A549 (cell line): ENCODE data around the gene BCL2L13. TPM values are rescaled to one million over a fixed set of nuclear protein-coding genes. Genes with fewer than 3 reads are reported as not detected.
"Not testable (repeated sequence)": the region's sequence is repeated elsewhere in the genome, so short reads cannot be mapped to it uniquely, and the experiment has no call there.

Source experiments
- ATAC-seq, 2 experiments: fragments of 200-7000 bp in 1 of 2; fragments of >200 bp in 1 of 2; cut with Nextera tagmentation in 1 of 2; cut with Tn5 transposase in 1 of 2; 3 replicates each; pipeline versions ENCODE4 v1.8.0 to v1.9.1; 2018 to 2020; ENCODE audit warnings: mild to moderate bottlenecking in 1 of 2, moderate library complexity in 1 of 2
- CTCF ChIA-PET: fragments of 300-600 bp; sonication (Branson Sonifier 250); formaldehyde crosslinking; extraction: SDS; loops from one replicate; lab custom pipeline; 2021; ENCODE audit warnings: antibody characterized with exemption, inconsistent platforms; lab: Yijun Ruan, JAX
- POLR2A ChIA-PET: fragments of 350-600 bp; formaldehyde crosslinking; extraction: SDS; loops from one replicate; lab custom pipeline; 2021; ENCODE audit warnings: antibody characterized with exemption, inconsistent platforms; lab: Yijun Ruan, JAX
- DNase-seq, 2 experiments: peaks; one replicate each; pipeline versions ENCODE4 v3.0.0 to v3.0.0-alpha.2; 2011 to 2016; ENCODE audit warnings: low read depth in 1 of 2, low spot score in 1 of 2
- FAIRE-seq: peaks from 2 replicates; lab custom pipeline; 2011; peaks lifted over from hg19 to GRCh38; lab: Jason Lieb, UNC
- H3K27ac ChIP-seq, 2 experiments: fragments of >200 bp; sonication (Bioruptor Twin); formaldehyde crosslinking; 3 replicates each; pipeline ENCODE4 v1.5.1; 2016 to 2017
- H3K4me1 ChIP-seq: fragments of >200 bp; sonication (Bioruptor Twin); formaldehyde crosslinking; 3 replicates; pipeline ENCODE4 v1.6.1; 2016
- H3K4me2 ChIP-seq: fragments of >200 bp; sonication (Bioruptor Twin); formaldehyde crosslinking; 3 replicates; pipeline ENCODE4 v1.6.1; 2016
- H3K4me3 ChIP-seq: fragments of >200 bp; sonication (Bioruptor Twin); formaldehyde crosslinking; 3 replicates; pipeline ENCODE4 v1.5.1; 2016
- H3K9me3 ChIP-seq: fragments of >200 bp; sonication (Bioruptor Twin); formaldehyde crosslinking; 3 replicates; pipeline ENCODE4 v1.6.1; 2016
- BHLHE40 ChIP-seq: IDR thresholded peaks from 2 replicates; pipeline ENCODE4 v1.6.1; 2012; ENCODE audit warnings: low read depth, low read length, inconsistent platforms
- CEBPB ChIP-seq, 2 experiments: fragments of >200 bp in 1 of 2; sonication (Bioruptor Twin) in 1 of 2; formaldehyde crosslinking in 1 of 2; IDR thresholded peaks; 2 replicates each; pipeline ENCODE4 v1.6.1; 2012 to 2016
- CHD4 ChIP-seq: fragments of 200-600 bp; sonication (generic); IDR thresholded peaks from 2 replicates; pipeline ENCODE4 v1.6.1; 2016; ENCODE audit warnings: antibody characterized with exemption, mild to moderate bottlenecking, borderline replicate concordance
- EHF ChIP-seq: fragments of 250-450 bp; sonication (Bioruptor Pico); IDR thresholded peaks from 2 replicates; pipeline ENCODE4 v1.5.0; 2020; ENCODE audit warnings: mild to moderate bottlenecking
- EHMT2 ChIP-seq: fragments of 200-600 bp; sonication (generic); IDR thresholded peaks from 2 replicates; pipeline ENCODE4 v1.6.1; 2016; ENCODE audit warnings: antibody characterized with exemption, low read depth, mild to moderate bottlenecking, moderate library complexity
- FOSB ChIP-seq: fragments of 250-450 bp; sonication (Bioruptor Pico); IDR thresholded peaks from 2 replicates; pipeline ENCODE4 v1.5.0; 2020; ENCODE audit warnings: mild to moderate bottlenecking, moderate library complexity
- FOXS1 ChIP-seq: fragments of 250-450 bp; sonication (Bioruptor Pico); IDR thresholded peaks from 2 replicates; pipeline ENCODE4 v1.5.0; 2020; ENCODE audit warnings: mild to moderate bottlenecking, moderate library complexity
- GATA3 ChIP-seq: IDR thresholded peaks from 2 replicates; pipeline ENCODE4 v1.6.1; 2012; ENCODE audit warnings: borderline replicate concordance
- HOXB5 ChIP-seq: fragments of 250-450 bp; sonication (Bioruptor Pico); IDR thresholded peaks from 2 replicates; pipeline ENCODE4 v1.5.0; 2020; ENCODE audit warnings: mild to moderate bottlenecking, moderate library complexity
- JUNB ChIP-seq: fragments of >200 bp; sonication (Bioruptor Twin); formaldehyde crosslinking; IDR thresholded peaks from 2 replicates; pipeline ENCODE4 v1.6.1; 2016
- KDM1A ChIP-seq: fragments of 200-600 bp; sonication (generic); IDR thresholded peaks from 2 replicates; pipeline ENCODE4 v1.6.1; 2016; ENCODE audit warnings: low read depth, mild to moderate bottlenecking
- NFE2L2 ChIP-seq: fragments of 150-350 bp; conservative IDR thresholded peaks from 2 replicates; pipeline ENCODE4 v1.6.1; 2014; ENCODE audit warnings: low read length
- NPAS2 ChIP-seq: fragments of 250-450 bp; sonication (Bioruptor Pico); IDR thresholded peaks from 2 replicates; pipeline ENCODE4 v1.8.0; 2022; ENCODE audit warnings: mild to moderate bottlenecking, moderate library complexity, borderline replicate concordance
- POLR2A ChIP-seq: IDR thresholded peaks from 2 replicates; pipeline ENCODE4 v1.6.1; 2012; ENCODE audit warnings: mild to moderate bottlenecking, low read length
- RCOR1 ChIP-seq: fragments of 150-350 bp; IDR thresholded peaks from 2 replicates; pipeline ENCODE4 v1.6.1; 2014; ENCODE audit warnings: antibody characterized with exemption, low read length, low read depth
- RNF2 ChIP-seq: fragments of 200-600 bp; sonication (generic); IDR thresholded peaks from 2 replicates; pipeline ENCODE4 v1.6.1; 2016; ENCODE audit warnings: low read depth, mild to moderate bottlenecking, antibody characterized with exemption, moderate library complexity, borderline replicate concordance
- SREBF2 ChIP-seq: fragments of 450-650 bp; IDR thresholded peaks from 2 replicates; pipeline ENCODE4 v1.6.1; 2014; ENCODE audit warnings: mild to moderate bottlenecking, moderate library complexity
- TP53 ChIP-seq: fragments of 250-450 bp; sonication (Bioruptor Pico); IDR thresholded peaks from 2 replicates; pipeline ENCODE4 v1.5.0; 2021; ENCODE audit warnings: mild to moderate bottlenecking, moderate library complexity
- WGBS: methylation state at CpG from one replicate; pipeline ENCODE4 v1.1.6; 2017; ENCODE audit errors: missing lambda C conversion rate; 5-methylcytosine and 5-hydroxymethylcytosine counted together
- polyA plus RNA-seq, 4 experiments: library from polyadenylated mRNA; depleted of rRNA in 3 of 4; stranded (reverse); fragments of >200 nt; fragmentation: RNase III in 1 of 4; extraction: RNeasy Plus Mini Kit Qiagen cat#74134 plus additional on column Dnase treatment in 1 of 4; gene quantifications; 2 replicates in 3 of 4; 3 replicates in 1 of 4; pipeline ENCODE4 v1.2.3, GENCODE V29; 2011 to 2017

BCL2L13 gene
- polyA plus RNA-seq, 2 of the 4 experiments (the other 2 are of a cell fraction) = 36.9 to 44.9 TPM

GRCh38 chr22:17637490-17638181 is 921 bp upstream of the BCL2L13 start:
- WGBS = 68% methylated on average over 9 of the region's 10 CpGs
- Histone ChIP-seq H3K9me3 (no peaks in the 10 kb centered on the region), H3K4me1 (peaks cover 30% of the 10 kb centered on the region), H3K4me3 (peak overlapping the region; percentile 71), H3K27ac (peak overlapping the region; percentile 88 to 99), H3K4me2 (peak overlapping the region; percentile 69)
- no peak for DNase-seq
- ATAC-seq = peak in 1 of 2 experiments; percentile 3; a peak in 1 of 6 replicates
- no peak for FAIRE-seq
- TF ChIP-seq EHF (CRISPR knock-in tag) (no peak), CHD4 (no peak), FOXS1 (CRISPR knock-in tag) (no peak), HOXB5 (CRISPR knock-in tag) (no peak), NFE2L2 (no peak), GATA3 (no peak), BHLHE40 (no peak), CEBPB (IDR thresholded peaks at IDR 0.05) (no peak), RNF2 (no peak), RCOR1 (no peak), POLR2A (no peak), SREBF2 (no peak)
- POLR2A ChIA-PET = no interaction called here
- CTCF ChIA-PET = interaction anchor here (0.8 kb wide), 1 partner anchor 80 kb away, joined by 4 read pairs; no protein-coding TSS in a partner anchor

- peak; percentile 63 to 69; a peak in 5 of 6 replicates for ATAC-seq
- 5% methylated on average over 10 of the region's 10 CpGs for WGBS
- peak overlapping the region; percentile 71 for H3K4me3 ChIP-seq
- CTCF ChIA-PET = interaction anchor here (1.0 kb wide), 1 partner anchor 84 kb away, joined by 3 read pairs; no protein-coding TSS in a partner anchor
- DNase-seq = peak in 1 of 2 experiments; percentile 33
- peaks cover 25% of the 10 kb centered on the region for H3K4me1 ChIP-seq
- no peaks in the 10 kb centered on the region for H3K9me3 ChIP-seq
- 0 out of 2 replicates have a peak, but pooled peaks have one; percentile 33 for TF ChIP-seq TP53 (CRISPR knock-in tag)
- no peak for TF ChIP-seq NPAS2
- TF ChIP-seq, all 56 proteins: peak for 1
- POLR2A ChIA-PET = interaction anchor here (1.1 to 1.3 kb wide), 2 partner anchors 12 to 36 kb away, joined by 3 read pairs; no protein-coding TSS in a partner anchor
- peak overlapping the region; percentile 69 for H3K4me2 ChIP-seq
- no peak for FAIRE-seq
- peak overlapping the region; percentile 88 to 99 for H3K27ac ChIP-seq
Measured at GRCh38 chr22:17638182-17638431, 450 bp upstream of the BCL2L13 start.

GRCh38 chr22:17639247-17639741 is 737 bp downstream of the BCL2L13 start:
- Histone ChIP-seq H3K4me3 (peak overlapping the region; percentile 71), H3K4me1 (peaks cover 13% of the 10 kb centered on the region; the same call in 2 of the 3 replicates), H3K27ac (peak overlapping the region; percentile 88 to 99), H3K4me2 (peak overlapping the region; percentile 84), H3K9me3 (no peaks in the 10 kb centered on the region)
- no peak for FAIRE-seq
- WGBS = 9% methylated on average over 8 of the region's 8 CpGs
- POLR2A ChIA-PET = interaction anchor here (0.6 to 1.4 kb wide), 8 partner anchors 10 to 468 kb away, joined by 3 to 5 read pairs (median 3); no protein-coding TSS in a partner anchor
- DNase-seq = peak; percentile 57 to 65
- TF ChIP-seq EHMT2 (no peak), FOSB (CRISPR knock-in tag) (no peak)
- ATAC-seq = peak; percentile 71 to 77; a peak in 5 of 6 replicates
- CTCF ChIA-PET = interaction anchor here (1.0 to 1.5 kb wide), 2 partner anchors 83 to 103 kb away, joined by 3 to 4 read pairs; no protein-coding TSS in a partner anchor

GRCh38 chr22:17641269-17641668 is 2.7 kb downstream of the BCL2L13 start:
- ChIA-PET POLR2A (no interaction called here), CTCF (interaction anchor here (0.6 kb wide), 1 partner anchor 130 kb away, joined by 3 read pairs; no protein-coding TSS in a partner anchor)
- no peak overlapping the region for H3K4me3 ChIP-seq
- TF ChIP-seq JUNB = no peak
- ATAC-seq (no peak), FAIRE-seq (no peak), DNase-seq (no peak)
- H3K4me1 ChIP-seq = peaks cover 16% of the 10 kb centered on the region; the same call in 2 of the 3 replicates
- no peak overlapping the region for H3K4me2 ChIP-seq
- no peak overlapping the region for H3K27ac ChIP-seq
- 90% methylated on average over 3 of the region's 3 CpGs for WGBS
- H3K9me3 ChIP-seq = no peaks in the 10 kb centered on the region

- ATAC-seq, H3K27ac ChIP-seq: not testable (repeated sequence)
- peak; percentile 51; the same call in 1 of the 2 replicates for TF ChIP-seq KDM1A
- TF ChIP-seq, all 56 proteins: peak for 1; not testable (repeated sequence) for 55
- H3K4me3 ChIP-seq, H3K4me2 ChIP-seq, DNase-seq, FAIRE-seq, H3K9me3 ChIP-seq, CTCF ChIA-PET: not testable (repeated sequence)
- H3K4me1 ChIP-seq = peaks cover 15% of the 10 kb centered on the region; the same call in 2 of the 3 replicates
- 99% methylated on average over 4 of the region's 4 CpGs for WGBS
- POLR2A ChIA-PET = interaction anchor here (0.5 kb wide), 1 partner anchor 64 kb away, joined by 7 read pairs; no protein-coding TSS in a partner anchor
Measured at GRCh38 chr22:17642357-17642756, 3.8 kb downstream of the BCL2L13 start.
